ENCODE results near the gene INPP5K.
A peak's percentile ranks its signal among the peaks of the same experiment; 100 is the strongest.

Gene INPP5K

GRCh38 chr17:1481736-1482135 lies 34.7 kb downstream of the INPP5K start (continued):
- no peak for TF ChIP-seq ZNF202 (tag by site-specific recombination; IDR thresholded peaks at IDR 0.05; ENCODE audit: borderline replicate concordance)

- POLR2A ChIA-PET, result no interaction called here
- H3K4me3 ChIP-seq (ENCODE audit: low read depth, low read length), result no peak overlapping the region
- H3K4me1 ChIP-seq (ENCODE audit: control insufficient read depth, insufficient read depth, low read length), result peaks cover 4% of the 10 kb centered on the region; the same call in 1 of the 2 replicates
- CTCF ChIA-PET, result interaction anchor here (0.6 kb wide), 1 partner anchor 116 kb away, joined by 3 read pairs; no protein-coding TSS in a partner anchor
- no peak overlapping the region for H3K27ac ChIP-seq (ENCODE audit: extremely low read depth, low read depth, low read length)
- H3K9me3 ChIP-seq (ENCODE audit: control insufficient read depth, insufficient read depth, low read depth, low read length), result no peaks in the 10 kb centered on the region
- H3K36me3 ChIP-seq (ENCODE audit: control insufficient read depth in 2 of 2, insufficient read depth in 1 of 2, low read length in 2 of 2), result peaks cover 27 to 71% of the 10 kb centered on the region in 2 experiments; a peak in 2 of 3 replicates
- TF ChIP-seq GLIS2 (tag by site-specific recombination; IDR thresholded peaks at IDR 0.05), result peak; percentile 13; the same call in 1 of the 2 replicates
- 0 out of 2 replicates have a peak, but pooled peaks have one; percentile 14 for TF ChIP-seq ATF2 (tag by site-specific recombination; IDR thresholded peaks at IDR 0.05; ENCODE audit: low read depth)
- 0 out of 2 replicates have a peak, but pooled peaks have one; percentile 60 for TF ChIP-seq HIC1 (tag by site-specific recombination; IDR thresholded peaks at IDR 0.05)
- no peak for TF ChIP-seq ZNF707 (tag by site-specific recombination; IDR thresholded peaks at IDR 0.05)
Measured at GRCh38 chr17:1480747-1481465, 35.5 kb downstream of the INPP5K start.

GRCh38 chr17:1478418-1478817 lies 38.0 kb downstream of the INPP5K start:
- H3K4me3 ChIP-seq (ENCODE audit: low read depth, low read length), result no peak overlapping the region
- TF ChIP-seq SCRT2 (tag by site-specific recombination; IDR thresholded peaks at IDR 0.05), result peak; percentile 91
- peak; percentile 76; the same call in 1 of the 2 replicates for TF ChIP-seq SCRT1 (tag by site-specific recombination; IDR thresholded peaks at IDR 0.05; ENCODE audit: borderline replicate concordance)
- TF ChIP-seq ZNF501 (tag by site-specific recombination; IDR thresholded peaks at IDR 0.05), result no peak
- ChIA-PET POLR2A (interaction anchor here (0.9 kb wide), 1 partner anchor 16 kb away, joined by 3 read pairs; no protein-coding TSS in a partner anchor), CTCF (interaction anchor here (0.9 to 1.2 kb wide), 2 partner anchors 113 kb away, joined by 3 to 5 read pairs; no protein-coding TSS in a partner anchor)
- H3K4me1 ChIP-seq (ENCODE audit: control insufficient read depth, insufficient read depth, low read length), result no peaks in the 10 kb centered on the region
- H3K9me3 ChIP-seq (ENCODE audit: control insufficient read depth, insufficient read depth, low read depth, low read length), result no peaks in the 10 kb centered on the region
- no peak overlapping the region for H3K27ac ChIP-seq (ENCODE audit: extremely low read depth, low read depth, low read length)
- H3K36me3 ChIP-seq (ENCODE audit: control insufficient read depth in 2 of 2, insufficient read depth in 1 of 2, low read length in 2 of 2), result peaks cover 27 to 85% of the 10 kb centered on the region in 2 experiments; a peak in 2 of 3 replicates

GRCh38 chr17:1475321-1475854 lies 41.0 kb downstream of the INPP5K start:
- ChIA-PET CTCF (interaction anchor here (0.6 to 0.9 kb wide), 3 partner anchors 11 to 217 kb away, joined by 3 to 5 read pairs (median 5); no protein-coding TSS in a partner anchor), POLR2A (interaction anchor here (0.9 to 2.5 kb wide), 4 partner anchors 12 to 23 kb away, joined by 4 to 11 read pairs (median 5); no protein-coding TSS in a partner anchor)
- H3K36me3 ChIP-seq (ENCODE audit: control insufficient read depth in 2 of 2, insufficient read depth in 1 of 2, low read length in 2 of 2), result peaks cover 15 to 82% of the 10 kb centered on the region in 2 experiments; a peak in 2 of 3 replicates

More at GRCh38 chr17:1475321-1475854, 41.0 kb downstream of the INPP5K start:
- TF ChIP-seq ZNF768 (tag by site-specific recombination; IDR thresholded peaks at IDR 0.05), result 0 out of 2 replicates have a peak, but pooled peaks have one; percentile 4
- no peak for TF ChIP-seq ZNF488 (tag by site-specific recombination; IDR thresholded peaks at IDR 0.05)
- no peaks in the 10 kb centered on the region for H3K9me3 ChIP-seq (ENCODE audit: control insufficient read depth, insufficient read depth, low read depth, low read length)
- no peak overlapping the region for H3K27ac ChIP-seq (ENCODE audit: extremely low read depth, low read depth, low read length)
- H3K4me1 ChIP-seq (ENCODE audit: control insufficient read depth, insufficient read depth, low read length), result no peaks in the 10 kb centered on the region
- no peak overlapping the region for H3K4me3 ChIP-seq (ENCODE audit: low read depth, low read length)

All from HEK293 (cell line).